A549 (cell line): ENCODE results near the gene UQCRH.

ENCODE experiments used
- CEBPB ChIP-seq, 2 experiments: fragments of >200 bp in 1 of 2; sonication (Bioruptor Twin) in 1 of 2; formaldehyde crosslinking in 1 of 2; IDR thresholded peaks; 2 replicates each; pipeline ENCODE4 v1.6.1; 2012 to 2016
- CTCF ChIP-seq: fragments of >200 bp; sonication (Bioruptor Twin); formaldehyde crosslinking; IDR thresholded peaks from 3 replicates; pipeline ENCODE4 v1.5.1; 2016
- EP300 ChIP-seq, 2 experiments: fragments of >200 bp; sonication (Bioruptor Twin); formaldehyde crosslinking; IDR thresholded peaks; 2 replicates in 1 of 2; 3 replicates in 1 of 2; pipeline ENCODE4 v1.6.1; 2016 to 2017
- ESRRA ChIP-seq: fragments of 150-350 bp; IDR thresholded peaks from 2 replicates; pipeline ENCODE4 v1.6.1; 2014; ENCODE audit warnings: mild to moderate bottlenecking, low read length, borderline replicate concordance
- FOSL2 ChIP-seq, 2 experiments: fragments of 450-650 bp in 1 of 2; fragments of >200 bp in 1 of 2; sonication (Bioruptor Twin) in 1 of 2; formaldehyde crosslinking; IDR thresholded peaks; 2 replicates each; pipeline versions ENCODE4 v1.5.0 to v1.6.1; 2016 to 2020; ENCODE audit warnings: mild to moderate bottlenecking in 1 of 2, moderate library complexity in 1 of 2
- MAFK ChIP-seq: fragments of 450-650 bp; IDR thresholded peaks from 2 replicates; pipeline ENCODE4 v1.6.1; 2014; ENCODE audit not compliant: partially characterized antibody
- NPAS2 ChIP-seq: fragments of 250-450 bp; sonication (Bioruptor Pico); IDR thresholded peaks from 2 replicates; pipeline ENCODE4 v1.8.0; 2022; ENCODE audit warnings: mild to moderate bottlenecking, moderate library complexity, borderline replicate concordance
- PBX3 ChIP-seq: IDR thresholded peaks from 2 replicates; pipeline ENCODE4 v1.6.1; 2012
- POLR2A ChIP-seq: IDR thresholded peaks from 2 replicates; pipeline ENCODE4 v1.6.1; 2012; ENCODE audit warnings: mild to moderate bottlenecking, low read length
- POLR2AphosphoS2 ChIP-seq: conservative IDR thresholded peaks from 2 replicates; pipeline ENCODE4 v1.6.1; 2012; ENCODE audit warnings: low read length, improper control_type of control experiment, inconsistent platforms
- USF2 ChIP-seq: fragments of 450-650 bp; IDR thresholded peaks from 2 replicates; pipeline ENCODE4 v1.6.1; 2014; ENCODE audit warnings: antibody characterized with exemption
- TF ChIP-seq, protein P1 (sequence below): IDR thresholded peaks from 2 replicates; pipeline ENCODE4 v1.6.1; 2012
- TF ChIP-seq, protein P2 (sequence below): fragments of 200-600 bp; sonication (generic); IDR thresholded peaks from 2 replicates; pipeline ENCODE4 v1.6.1; 2016; ENCODE audit warnings: antibody characterized with exemption, mild to moderate bottlenecking, moderate library complexity

DNA sequence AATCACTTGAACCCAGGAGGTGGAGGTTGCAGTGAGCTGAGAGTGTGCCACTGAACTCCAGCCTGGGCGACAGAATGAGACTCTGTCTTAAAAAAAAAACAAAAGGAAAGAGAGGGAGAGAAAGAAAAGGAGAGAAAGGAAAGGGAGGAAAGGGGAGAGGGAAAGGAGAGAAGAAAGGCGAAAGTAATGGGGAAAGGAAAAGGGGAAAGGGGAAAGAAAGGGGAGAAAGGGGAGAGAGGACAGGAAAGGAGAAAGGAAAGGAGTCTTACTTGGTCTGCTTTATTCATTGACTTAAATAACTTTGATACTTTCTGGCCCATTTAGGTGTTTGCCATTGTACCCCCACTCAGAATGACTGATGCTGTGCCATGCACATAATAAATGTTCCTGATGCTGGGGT, 48.9 kb downstream of the UQCRH start:
- TF ChIP-seq NPAS2 (CRISPR knock-in tag) (no peak), CTCF (no peak), EP300 (IDR thresholded peaks at IDR 0.05) (no peak), CEBPB (IDR thresholded peaks at IDR 0.05) (no peak), PBX3 (no peak), MAFK (no peak), USF2 (no peak), POLR2A (no peak), FOSL2 (IDR thresholded peaks at IDR 0.05) (no peak), FOSL2 (CRISPR knock-in tag; IDR thresholded peaks at IDR 0.05) (no peak), POLR2AphosphoS2 (no peak), ESRRA (no peak)
- TF ChIP-seq, protein P1, sequence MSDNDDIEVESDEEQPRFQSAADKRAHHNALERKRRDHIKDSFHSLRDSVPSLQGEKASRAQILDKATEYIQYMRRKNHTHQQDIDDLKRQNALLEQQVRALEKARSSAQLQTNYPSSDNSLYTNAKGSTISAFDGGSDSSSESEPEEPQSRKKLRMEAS, result no peak
- TF ChIP-seq, protein P2, sequence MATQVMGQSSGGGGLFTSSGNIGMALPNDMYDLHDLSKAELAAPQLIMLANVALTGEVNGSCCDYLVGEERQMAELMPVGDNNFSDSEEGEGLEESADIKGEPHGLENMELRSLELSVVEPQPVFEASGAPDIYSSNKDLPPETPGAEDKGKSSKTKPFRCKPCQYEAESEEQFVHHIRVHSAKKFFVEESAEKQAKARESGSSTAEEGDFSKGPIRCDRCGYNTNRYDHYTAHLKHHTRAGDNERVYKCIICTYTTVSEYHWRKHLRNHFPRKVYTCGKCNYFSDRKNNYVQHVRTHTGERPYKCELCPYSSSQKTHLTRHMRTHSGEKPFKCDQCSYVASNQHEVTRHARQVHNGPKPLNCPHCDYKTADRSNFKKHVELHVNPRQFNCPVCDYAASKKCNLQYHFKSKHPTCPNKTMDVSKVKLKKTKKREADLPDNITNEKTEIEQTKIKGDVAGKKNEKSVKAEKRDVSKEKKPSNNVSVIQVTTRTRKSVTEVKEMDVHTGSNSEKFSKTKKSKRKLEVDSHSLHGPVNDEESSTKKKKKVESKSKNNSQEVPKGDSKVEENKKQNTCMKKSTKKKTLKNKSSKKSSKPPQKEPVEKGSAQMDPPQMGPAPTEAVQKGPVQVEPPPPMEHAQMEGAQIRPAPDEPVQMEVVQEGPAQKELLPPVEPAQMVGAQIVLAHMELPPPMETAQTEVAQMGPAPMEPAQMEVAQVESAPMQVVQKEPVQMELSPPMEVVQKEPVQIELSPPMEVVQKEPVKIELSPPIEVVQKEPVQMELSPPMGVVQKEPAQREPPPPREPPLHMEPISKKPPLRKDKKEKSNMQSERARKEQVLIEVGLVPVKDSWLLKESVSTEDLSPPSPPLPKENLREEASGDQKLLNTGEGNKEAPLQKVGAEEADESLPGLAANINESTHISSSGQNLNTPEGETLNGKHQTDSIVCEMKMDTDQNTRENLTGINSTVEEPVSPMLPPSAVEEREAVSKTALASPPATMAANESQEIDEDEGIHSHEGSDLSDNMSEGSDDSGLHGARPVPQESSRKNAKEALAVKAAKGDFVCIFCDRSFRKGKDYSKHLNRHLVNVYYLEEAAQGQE, result no peak
